GM19099 (cell line): ENCODE data around the gene C13orf42.

Source experiments
- POLR2A ChIP-seq: IDR thresholded peaks from 3 replicates; pipeline ENCODE4 v1.6.1; 2011; ENCODE audit warnings: low read depth; ENCODE audit not compliant: insufficient read length; ENCODE audit errors: extremely low read depth

Gene C13orf42

GRCh38 chr13:51136276-51136980 lies 25.4 kb upstream of the C13orf42 start:
- no peak for TF ChIP-seq POLR2A

- TF ChIP-seq POLR2A, result no peak
Observed at GRCh38 chr13:51134763-51135365, 23.8 kb upstream of the C13orf42 start.

- TF ChIP-seq POLR2A, result no peak
Observed at GRCh38 chr13:51130348-51130747, 19.3 kb upstream of the C13orf42 start.

GRCh38 chr13:51125495-51126226 lies 14.6 kb upstream of the C13orf42 start:
- no peak for TF ChIP-seq POLR2A

- TF ChIP-seq POLR2A, result no peak
Observed at GRCh38 chr13:51122868-51123566, 11.9 kb upstream of the C13orf42 start.

GRCh38 chr13:51118809-51119431 lies 7.8 kb upstream of the C13orf42 start:
- TF ChIP-seq POLR2A, result no peak

- TF ChIP-seq POLR2A, result no peak
Observed at GRCh38 chr13:51113969-51114368, 2.9 kb upstream of the C13orf42 start.

GRCh38 chr13:51113186-51113881 lies 2.3 kb upstream of the C13orf42 start:
- no peak for TF ChIP-seq POLR2A

- no peak for TF ChIP-seq POLR2A
Observed at GRCh38 chr13:51112771-51113170, 1.7 kb upstream of the C13orf42 start.

- TF ChIP-seq POLR2A, result no peak
Observed at GRCh38 chr13:51111997-51112396, 923 bp upstream of the C13orf42 start.

GRCh38 chr13:51107996-51108395 lies 3.1 kb downstream of the C13orf42 start:
- TF ChIP-seq POLR2A, result no peak

GRCh38 chr13:51105046-51105445 lies 6.0 kb downstream of the C13orf42 start:
- TF ChIP-seq POLR2A, result no peak

GRCh38 chr13:51101636-51102235 lies 9.3 kb downstream of the C13orf42 start:
- TF ChIP-seq POLR2A, result no peak
